ENCODE measurements around the gene RNF7.
"Not testable (repeated sequence)": the region's sequence is repeated elsewhere in the genome, so short reads cannot be mapped to it uniquely, and the experiment has no call there.

RNF7 gene

GRCh38 chr3:141735770-141736465, 2.2 kb upstream of the RNF7 start:
- peaks cover 5% of the 10 kb centered on the region for H3K36me3 ChIP-seq (ENCODE audit: insufficient read depth, low read length)
- no peak overlapping the region for H3K4me2 ChIP-seq (ENCODE audit: low read length)
- no peak overlapping the region for H3K4me3 ChIP-seq (ENCODE audit: low read length)
- H3K27me3 ChIP-seq (ENCODE audit: control insufficient read depth, insufficient read depth, low read length) = no peaks in the 10 kb centered on the region
- no peak overlapping the region for H3K9ac ChIP-seq (ENCODE audit: low read depth, low read length)
- peaks cover 13% of the 10 kb centered on the region for H3K4me1 ChIP-seq (ENCODE audit: control insufficient read depth, insufficient read depth, low read length)
- no peaks in the 10 kb centered on the region for H3K9me3 ChIP-seq (replicated peaks; ENCODE audit: low read length)

- peak overlapping the region; percentile 74 for H3K9ac ChIP-seq (ENCODE audit: low read depth, low read length)
- H3K4me3 ChIP-seq (ENCODE audit: low read length) = no peak overlapping the region
- H3K9me3 ChIP-seq (replicated peaks; ENCODE audit: low read length) = no peaks in the 10 kb centered on the region
- no peaks in the 10 kb centered on the region for H3K27me3 ChIP-seq (ENCODE audit: control insufficient read depth, insufficient read depth, low read length)
- H3K4me2 ChIP-seq (ENCODE audit: low read length) = no peak overlapping the region
- peaks cover 5% of the 10 kb centered on the region for H3K36me3 ChIP-seq (ENCODE audit: insufficient read depth, low read length)
- peaks cover 17% of the 10 kb centered on the region for H3K4me1 ChIP-seq (ENCODE audit: control insufficient read depth, insufficient read depth, low read length)
Measured at GRCh38 chr3:141737093-141737492, 1.0 kb upstream of the RNF7 start.

GRCh38 chr3:141737678-141738021, 448 bp upstream of the RNF7 start:
- H3K4me1 ChIP-seq (ENCODE audit: control insufficient read depth, insufficient read depth, low read length) = peaks cover 17% of the 10 kb centered on the region
- peak overlapping the region; percentile 59 for H3K4me3 ChIP-seq (ENCODE audit: low read length)
- peak overlapping the region; percentile 74 for H3K9ac ChIP-seq (ENCODE audit: low read depth, low read length)
- H3K9me3 ChIP-seq (replicated peaks; ENCODE audit: low read length) = no peaks in the 10 kb centered on the region
- H3K27me3 ChIP-seq (ENCODE audit: control insufficient read depth, insufficient read depth, low read length) = no peaks in the 10 kb centered on the region
- peak overlapping the region; percentile 81 for H3K4me2 ChIP-seq (ENCODE audit: low read length)
- H3K36me3 ChIP-seq (ENCODE audit: insufficient read depth, low read length) = peaks cover 5% of the 10 kb centered on the region

- Histone ChIP-seq H3K4me2 (ENCODE audit: low read length) (peak overlapping the region; percentile 82), H3K9ac (ENCODE audit: low read depth, low read length) (peak overlapping the region; percentile 91), H3K4me3 (ENCODE audit: low read length) (peak overlapping the region; percentile 84), H3K4me1 (ENCODE audit: control insufficient read depth, insufficient read depth, low read length) (peaks cover 17% of the 10 kb centered on the region), H3K36me3 (ENCODE audit: insufficient read depth, low read length) (peaks cover 12% of the 10 kb centered on the region), H3K9me3 (replicated peaks; ENCODE audit: low read length) (no peaks in the 10 kb centered on the region), H3K27me3 (ENCODE audit: control insufficient read depth, insufficient read depth, low read length) (no peaks in the 10 kb centered on the region)
Measured at GRCh38 chr3:141738891-141739363, 829 bp downstream of the RNF7 start.

- peak overlapping the region; percentile 91 for H3K9ac ChIP-seq (ENCODE audit: low read depth, low read length)
- peak overlapping the region; percentile 84 for H3K4me3 ChIP-seq (ENCODE audit: low read length)
- H3K27me3 ChIP-seq (ENCODE audit: control insufficient read depth, insufficient read depth, low read length) = no peaks in the 10 kb centered on the region
- peaks cover 17% of the 10 kb centered on the region for H3K4me1 ChIP-seq (ENCODE audit: control insufficient read depth, insufficient read depth, low read length)
- no peaks in the 10 kb centered on the region for H3K9me3 ChIP-seq (replicated peaks; ENCODE audit: low read length)
- peaks cover 20% of the 10 kb centered on the region for H3K36me3 ChIP-seq (ENCODE audit: insufficient read depth, low read length)
- H3K4me2 ChIP-seq (ENCODE audit: low read length) = peak overlapping the region; percentile 82
Measured at GRCh38 chr3:141739731-141740130, 1.6 kb downstream of the RNF7 start.

GRCh38 chr3:141740349-141740748, 2.3 kb downstream of the RNF7 start:
- H3K27me3 ChIP-seq (ENCODE audit: control insufficient read depth, insufficient read depth, low read length) = no peaks in the 10 kb centered on the region
- peak overlapping the region; percentile 84 for H3K4me3 ChIP-seq (ENCODE audit: low read length)
- H3K9ac ChIP-seq (ENCODE audit: low read depth, low read length) = peak overlapping the region; percentile 25
- peaks cover 26% of the 10 kb centered on the region for H3K36me3 ChIP-seq (ENCODE audit: insufficient read depth, low read length)
- no peaks in the 10 kb centered on the region for H3K9me3 ChIP-seq (replicated peaks; ENCODE audit: low read length)
- peak overlapping the region; percentile 82 for H3K4me2 ChIP-seq (ENCODE audit: low read length)
- peaks cover 17% of the 10 kb centered on the region for H3K4me1 ChIP-seq (ENCODE audit: control insufficient read depth, insufficient read depth, low read length)

GRCh38 chr3:141743305-141743704, 5.2 kb downstream of the RNF7 start:
- Histone ChIP-seq H3K4me3 (ENCODE audit: low read length) (no peak overlapping the region), H3K4me2 (ENCODE audit: low read length) (no peak overlapping the region), H3K4me1 (ENCODE audit: control insufficient read depth, insufficient read depth, low read length) (peaks cover 17% of the 10 kb centered on the region), H3K36me3 (ENCODE audit: insufficient read depth, low read length) (peaks cover 49% of the 10 kb centered on the region), H3K9me3 (replicated peaks; ENCODE audit: low read length) (no peaks in the 10 kb centered on the region), H3K9ac (ENCODE audit: low read depth, low read length) (no peak overlapping the region), H3K27me3 (ENCODE audit: control insufficient read depth, insufficient read depth, low read length) (no peaks in the 10 kb centered on the region)

GRCh38 chr3:141746962-141747361, 8.9 kb downstream of the RNF7 start:
- Histone ChIP-seq H3K4me1 (ENCODE audit: control insufficient read depth, insufficient read depth, low read length) (no peaks in the 10 kb centered on the region), H3K36me3 (ENCODE audit: insufficient read depth, low read length) (peaks cover 50% of the 10 kb centered on the region), H3K27me3 (ENCODE audit: control insufficient read depth, insufficient read depth, low read length) (no peaks in the 10 kb centered on the region), H3K9ac (ENCODE audit: low read depth, low read length) (no peak overlapping the region), H3K4me3 (ENCODE audit: low read length) (no peak overlapping the region), H3K9me3 (replicated peaks; ENCODE audit: low read length) (no peaks in the 10 kb centered on the region), H3K4me2 (ENCODE audit: low read length) (no peak overlapping the region)

GRCh38 chr3:141753399-141753798, 15.3 kb downstream of the RNF7 start:
- H3K27me3 ChIP-seq (ENCODE audit: control insufficient read depth, insufficient read depth, low read length) = no peaks in the 10 kb centered on the region
- H3K4me2 ChIP-seq (ENCODE audit: low read length) = no peak overlapping the region
- H3K9ac ChIP-seq (ENCODE audit: low read depth, low read length) = no peak overlapping the region
- H3K4me1 ChIP-seq (ENCODE audit: control insufficient read depth, insufficient read depth, low read length) = no peaks in the 10 kb centered on the region
- H3K36me3 ChIP-seq (ENCODE audit: insufficient read depth, low read length) = peaks cover 6% of the 10 kb centered on the region
- no peaks in the 10 kb centered on the region for H3K9me3 ChIP-seq (replicated peaks; ENCODE audit: low read length)
- no peak overlapping the region for H3K4me3 ChIP-seq (ENCODE audit: low read length)

- Histone ChIP-seq H3K4me2 (ENCODE audit: low read length) (no peak overlapping the region), H3K27me3 (ENCODE audit: control insufficient read depth, insufficient read depth, low read length) (no peaks in the 10 kb centered on the region), H3K36me3 (ENCODE audit: insufficient read depth, low read length) (peaks cover 6% of the 10 kb centered on the region), H3K4me1 (ENCODE audit: control insufficient read depth, insufficient read depth, low read length) (no peaks in the 10 kb centered on the region), H3K4me3 (ENCODE audit: low read length) (no peak overlapping the region), H3K9ac (ENCODE audit: low read depth, low read length) (no peak overlapping the region), H3K9me3 (replicated peaks; ENCODE audit: low read length) (no peaks in the 10 kb centered on the region)
Measured at GRCh38 chr3:141754032-141754431, 15.9 kb downstream of the RNF7 start.

GRCh38 chr3:141762552-141762951, 24.5 kb downstream of the RNF7 start:
- not testable (repeated sequence) for H3K36me3 ChIP-seq (ENCODE audit: insufficient read depth, low read length); H3K4me1 ChIP-seq (ENCODE audit: control insufficient read depth, insufficient read depth, low read length); H3K9me3 ChIP-seq (replicated peaks; ENCODE audit: low read length); H3K27me3 ChIP-seq (ENCODE audit: control insufficient read depth, insufficient read depth, low read length); H3K9ac ChIP-seq (ENCODE audit: low read depth, low read length); H3K4me3 ChIP-seq (ENCODE audit: low read length); H3K4me2 ChIP-seq (ENCODE audit: low read length)

- Histone ChIP-seq H3K4me1 (ENCODE audit: control insufficient read depth, insufficient read depth, low read length) (no peaks in the 10 kb centered on the region), H3K27me3 (ENCODE audit: control insufficient read depth, insufficient read depth, low read length) (no peaks in the 10 kb centered on the region), H3K9ac (ENCODE audit: low read depth, low read length) (no peak within 1 kb of the TSS), H3K4me2 (ENCODE audit: low read length) (no peak within 1 kb of the TSS), H3K4me3 (ENCODE audit: low read length) (no peak within 1 kb of the TSS), H3K36me3 (ENCODE audit: insufficient read depth, low read length) (no peaks in the 10 kb centered on the region), H3K9me3 (replicated peaks; ENCODE audit: low read length) (no peaks in the 10 kb centered on the region)
Measured at GRCh38 chr3:141763088-141763750, 25.1 kb downstream of the RNF7 start, which contains the start of gene GRK7. TSS of gene GRK7 (plus strand) at chr3:141763408. CDS start at chr3:141778285, 14,877 bp downstream.
